ENCODE measurements around the gene NEUROD2.

- TF ChIP-seq, protein P1, sequence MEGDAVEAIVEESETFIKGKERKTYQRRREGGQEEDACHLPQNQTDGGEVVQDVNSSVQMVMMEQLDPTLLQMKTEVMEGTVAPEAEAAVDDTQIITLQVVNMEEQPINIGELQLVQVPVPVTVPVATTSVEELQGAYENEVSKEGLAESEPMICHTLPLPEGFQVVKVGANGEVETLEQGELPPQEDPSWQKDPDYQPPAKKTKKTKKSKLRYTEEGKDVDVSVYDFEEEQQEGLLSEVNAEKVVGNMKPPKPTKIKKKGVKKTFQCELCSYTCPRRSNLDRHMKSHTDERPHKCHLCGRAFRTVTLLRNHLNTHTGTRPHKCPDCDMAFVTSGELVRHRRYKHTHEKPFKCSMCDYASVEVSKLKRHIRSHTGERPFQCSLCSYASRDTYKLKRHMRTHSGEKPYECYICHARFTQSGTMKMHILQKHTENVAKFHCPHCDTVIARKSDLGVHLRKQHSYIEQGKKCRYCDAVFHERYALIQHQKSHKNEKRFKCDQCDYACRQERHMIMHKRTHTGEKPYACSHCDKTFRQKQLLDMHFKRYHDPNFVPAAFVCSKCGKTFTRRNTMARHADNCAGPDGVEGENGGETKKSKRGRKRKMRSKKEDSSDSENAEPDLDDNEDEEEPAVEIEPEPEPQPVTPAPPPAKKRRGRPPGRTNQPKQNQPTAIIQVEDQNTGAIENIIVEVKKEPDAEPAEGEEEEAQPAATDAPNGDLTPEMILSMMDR (IDR thresholded peaks at IDR 0.05): no peak
- TF ChIP-seq EP300 (IDR thresholded peaks at IDR 0.05): no peak
- TF ChIP-seq POLR2A (IDR thresholded peaks at IDR 0.05): no peak
Measured at GRCh38 chr17:39618956-39619785, 11.5 kb upstream of the NEUROD2 start.
